CD1c-positive myeloid dendritic cell (primary cell): ENCODE results near the gene SH3RF2.

ENCODE experiments used
- DNase-seq: peaks from one replicate; pipeline ENCODE4 v3.0.0-alpha.2; 2016; ENCODE audit errors: extremely low spot score

SH3RF2 gene

DNA sequence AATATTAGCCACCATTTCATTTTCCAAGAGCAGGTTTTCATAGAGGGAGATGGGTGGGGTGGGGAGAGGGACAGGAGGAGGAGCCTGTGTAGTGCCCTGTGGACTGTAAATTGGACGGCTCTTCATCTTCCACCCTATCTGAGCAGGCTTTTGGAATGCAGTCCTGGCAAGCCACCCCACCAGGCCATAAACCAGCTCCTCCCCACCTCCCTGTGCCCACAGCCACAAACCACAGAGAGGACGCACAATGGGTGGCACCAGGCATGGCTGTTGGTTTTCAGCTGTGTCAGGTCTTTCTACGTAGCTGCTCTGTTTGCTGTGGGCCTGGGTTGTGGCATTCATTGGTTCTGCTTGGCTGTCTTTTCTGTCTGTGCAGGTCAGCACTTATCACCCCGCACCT is 111.0 kb downstream of the SH3RF2 start:
- no peak for DNase-seq

GRCh38 chr5:146048994-146049703 is 112.8 kb downstream of the SH3RF2 start:
- peak; percentile 67 for DNase-seq

DNA sequence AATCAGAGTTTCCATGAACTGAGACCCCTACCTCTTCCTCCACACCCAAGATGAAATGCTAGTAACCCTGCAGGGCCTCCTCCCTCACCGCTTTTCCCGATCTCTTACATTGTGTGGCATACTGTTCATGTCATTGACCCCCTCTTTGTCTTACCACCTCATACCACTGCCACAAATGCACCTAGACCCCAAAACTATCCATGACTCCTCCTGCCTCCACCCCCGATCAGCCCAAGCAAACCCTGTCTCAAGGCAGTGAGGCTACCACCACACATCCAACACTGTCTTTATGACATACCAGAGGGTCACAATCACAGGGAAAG is 113.3 kb downstream of the SH3RF2 start:
- no peak for DNase-seq

- DNase-seq = no peak
These were observed 113.7 kb downstream of the SH3RF2 start for GRCh38 chr5:146050086-146050485.

GRCh38 chr5:146051678-146052077 is 115.3 kb downstream of the SH3RF2 start:
- DNase-seq = no peak

GRCh38 chr5:146052780-146053179 is 116.4 kb downstream of the SH3RF2 start:
- DNase-seq = no peak

- no peak for DNase-seq
These were observed 119.1 kb downstream of the SH3RF2 start for GRCh38 chr5:146055432-146055831.

DNA sequence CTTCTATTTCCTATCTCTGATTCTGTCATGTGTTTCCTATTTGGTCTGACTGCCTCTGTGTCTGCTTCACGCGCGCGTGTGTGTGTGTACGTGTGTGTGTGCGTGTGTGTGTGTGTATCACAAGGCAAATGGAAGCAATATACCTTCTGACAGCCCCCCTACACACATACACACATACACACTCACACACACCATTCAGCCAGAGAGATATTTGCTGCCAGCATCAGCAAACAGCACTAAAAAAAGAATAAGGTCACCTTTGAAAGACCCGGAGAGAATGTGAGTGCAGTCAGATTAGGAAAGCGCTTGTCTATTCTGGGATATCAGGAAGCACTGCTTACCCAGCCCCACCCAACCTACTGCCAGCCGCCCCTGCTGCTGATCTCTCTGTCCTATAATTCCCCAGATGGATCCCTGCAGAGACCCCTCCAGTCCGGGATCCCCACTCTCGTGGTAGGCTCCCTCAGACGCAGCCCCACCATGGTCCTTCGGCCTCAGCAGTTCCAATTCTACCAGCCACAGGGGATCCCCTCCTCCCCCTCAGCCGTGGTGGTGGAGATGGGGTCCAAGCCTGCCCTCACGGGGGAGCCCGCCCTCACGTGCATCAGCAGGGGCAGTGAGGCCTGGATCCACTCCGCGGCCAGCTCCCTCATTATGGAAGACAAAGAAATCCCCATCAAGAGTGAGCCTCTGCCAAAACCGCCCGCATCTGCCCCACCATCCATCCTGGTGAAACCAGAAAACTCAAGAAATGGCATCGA is 123.3 kb downstream of the SH3RF2 start:
- no peak for DNase-seq

GRCh38 chr5:146060221-146060585 is 123.8 kb downstream of the SH3RF2 start:
- no peak for DNase-seq

DNA sequence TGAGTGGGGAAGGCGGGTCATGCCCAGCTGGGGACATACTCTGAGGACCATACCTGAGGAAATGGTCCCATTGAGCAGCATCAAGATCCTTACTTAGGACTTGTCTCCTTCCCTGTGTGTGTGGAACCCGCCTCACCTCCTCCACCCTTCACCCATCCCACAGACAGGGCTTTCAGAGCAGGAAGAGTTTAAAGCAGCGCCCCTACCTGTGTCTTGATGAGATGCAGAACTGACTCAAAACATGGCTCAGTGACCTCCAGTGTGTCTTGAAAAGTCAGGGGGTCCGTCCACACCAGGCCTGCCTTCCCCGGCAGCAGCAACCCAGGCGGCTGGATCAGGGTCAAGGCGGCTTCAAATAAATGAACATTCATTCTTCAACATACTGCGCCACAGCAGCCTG is 130.6 kb downstream of the SH3RF2 start:
- DNase-seq = no peak

GRCh38 chr5:146068206-146068605 is 131.8 kb downstream of the SH3RF2 start:
- no peak for DNase-seq

GRCh38 chr5:146068977-146069779 is 132.8 kb downstream of the SH3RF2 start:
- no peak for DNase-seq

DNA sequence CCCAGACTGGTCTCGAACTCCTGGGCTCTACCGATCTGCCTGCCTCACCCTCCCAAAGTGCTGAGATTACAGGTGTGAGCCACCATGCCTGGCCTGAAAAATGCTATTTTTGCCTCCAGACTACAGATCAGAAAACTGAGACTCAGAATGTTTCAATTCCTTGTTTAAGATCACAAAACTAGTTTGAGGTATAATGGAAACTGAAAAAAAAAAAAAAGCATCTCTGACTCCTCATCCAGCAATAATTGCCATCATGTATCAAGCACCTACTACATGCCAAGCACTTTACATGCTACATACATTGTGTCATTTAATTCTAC is 133.4 kb downstream of the SH3RF2 start:
- no peak for DNase-seq

DNA sequence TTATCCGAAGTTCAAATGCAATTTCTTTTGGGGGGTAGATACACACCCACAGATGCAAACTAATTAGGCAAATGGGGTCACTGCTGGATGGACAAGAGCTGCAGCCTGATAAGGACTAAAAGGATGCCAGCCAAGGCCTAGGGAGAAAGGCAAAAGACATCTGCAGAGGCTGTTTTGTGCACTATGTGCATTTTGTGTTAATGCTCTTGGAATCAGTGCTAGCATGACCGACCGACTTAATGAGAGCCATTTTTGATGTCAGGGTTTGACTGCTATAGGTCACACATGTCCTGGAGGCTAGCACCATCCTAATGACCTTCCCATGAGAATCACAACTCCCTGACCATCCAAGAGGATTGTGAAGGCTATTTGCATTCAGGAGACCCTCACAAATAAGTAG is 134.4 kb downstream of the SH3RF2 start:
- no peak for DNase-seq

GRCh38 chr5:146071171-146071570 is 134.8 kb downstream of the SH3RF2 start:
- DNase-seq = no peak

GRCh38 chr5:146072595-146072994 is 136.2 kb downstream of the SH3RF2 start:
- DNase-seq = no peak

DNA sequence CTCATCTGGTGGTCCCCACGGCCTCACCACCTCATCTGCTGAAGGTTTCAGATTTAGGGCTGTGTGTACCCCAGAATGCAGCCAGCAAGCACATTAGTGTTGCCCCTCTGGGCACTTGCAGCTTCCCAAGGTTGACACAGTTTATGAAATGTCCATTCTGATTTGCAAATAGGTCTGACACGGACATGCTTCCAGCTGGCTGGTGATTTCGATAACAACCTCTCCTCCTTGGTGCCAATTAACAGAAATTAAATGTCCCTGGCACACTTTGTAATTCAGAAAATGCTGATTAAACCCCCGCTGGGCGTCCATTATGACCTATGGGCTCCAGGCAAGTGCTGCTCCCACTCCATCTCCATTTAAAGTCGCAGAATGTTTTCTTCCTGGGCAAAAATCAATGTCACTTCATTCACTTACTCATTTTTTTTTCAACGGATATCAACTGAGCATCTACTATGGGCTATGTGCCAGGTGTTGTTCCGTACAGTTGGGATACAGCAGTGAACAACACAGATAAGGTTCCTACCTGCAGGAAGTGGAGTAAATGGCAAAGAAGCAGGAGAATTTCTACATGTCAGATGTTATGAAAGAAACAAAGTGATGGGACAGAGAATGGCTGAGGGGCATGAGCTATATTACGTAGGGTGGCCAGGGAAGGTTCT is 137.0 kb downstream of the SH3RF2 start:
- no peak for DNase-seq

DNA sequence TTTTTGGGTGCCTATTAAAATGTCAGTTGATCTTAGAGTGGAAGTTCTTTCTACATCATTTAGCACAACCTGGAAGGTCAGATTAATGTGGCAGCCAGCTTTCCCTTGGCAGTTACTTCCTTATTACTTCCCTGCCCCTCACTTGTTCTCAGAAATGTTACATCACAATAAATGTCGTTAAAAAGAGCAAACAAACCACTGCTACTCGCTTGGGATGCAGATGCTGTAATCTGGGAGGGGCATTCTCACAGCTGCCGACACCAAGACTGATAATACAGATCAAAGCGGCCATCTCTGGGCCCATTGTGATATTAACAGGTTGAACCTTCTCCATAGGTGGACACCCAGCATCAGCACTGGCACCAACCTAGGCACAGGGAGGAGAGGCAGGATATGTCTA is 139.7 kb downstream of the SH3RF2 start:
- DNase-seq = peak; percentile 4

GRCh38 chr5:146076455-146076854 is 140.1 kb downstream of the SH3RF2 start:
- no peak for DNase-seq

DNA sequence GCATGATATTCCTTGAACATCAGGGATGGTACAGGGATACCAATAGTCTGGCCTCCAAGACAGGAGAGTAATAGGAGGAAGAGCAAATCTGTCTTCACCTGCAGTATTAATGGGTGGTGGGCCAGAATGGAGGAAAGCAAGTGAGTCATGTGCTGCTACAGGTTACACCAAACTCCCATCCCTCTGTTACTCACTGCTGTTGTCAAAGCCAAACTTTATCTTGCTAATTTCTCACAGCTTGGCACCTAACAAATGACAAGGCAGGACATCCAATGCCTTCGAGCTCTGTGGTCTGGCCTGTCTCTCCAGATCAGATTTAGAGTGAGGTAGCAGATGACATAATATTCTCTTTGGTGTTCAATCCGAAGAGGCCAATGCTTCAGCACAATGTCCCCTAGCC is 142.2 kb downstream of the SH3RF2 start:
- DNase-seq = no peak

DNA sequence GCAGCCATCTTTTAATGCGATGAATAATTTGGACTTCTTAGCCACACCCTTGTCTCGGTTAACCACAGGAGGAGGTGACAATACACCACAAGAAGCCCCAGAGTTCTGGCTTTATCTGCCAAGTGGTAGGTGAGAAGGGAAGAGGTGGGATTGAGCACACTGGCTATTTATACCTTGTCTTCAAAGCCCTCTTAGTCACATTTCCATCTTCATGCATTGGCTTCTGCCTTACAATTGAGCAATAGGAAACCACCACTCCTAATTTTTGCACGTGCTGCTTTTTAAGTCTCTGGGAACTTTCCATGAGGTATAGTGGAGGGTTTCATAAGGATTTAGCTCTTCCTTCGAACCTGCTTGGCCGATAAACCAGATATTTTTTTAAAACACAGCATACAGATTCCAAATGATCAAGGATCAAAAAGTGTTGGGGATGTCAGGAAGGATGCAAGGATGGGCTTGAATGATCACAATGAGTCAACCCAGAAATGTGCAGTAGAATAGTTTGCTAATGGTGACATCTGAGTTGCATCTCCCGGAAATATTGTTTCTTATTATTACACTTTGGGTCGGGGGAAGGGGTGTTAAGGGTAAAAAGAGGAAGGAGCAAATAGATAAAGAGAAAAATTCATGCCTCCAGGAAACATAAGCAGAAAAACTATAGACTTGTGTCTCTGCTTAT is 143.5 kb downstream of the SH3RF2 start:
- DNase-seq = no peak

DNA sequence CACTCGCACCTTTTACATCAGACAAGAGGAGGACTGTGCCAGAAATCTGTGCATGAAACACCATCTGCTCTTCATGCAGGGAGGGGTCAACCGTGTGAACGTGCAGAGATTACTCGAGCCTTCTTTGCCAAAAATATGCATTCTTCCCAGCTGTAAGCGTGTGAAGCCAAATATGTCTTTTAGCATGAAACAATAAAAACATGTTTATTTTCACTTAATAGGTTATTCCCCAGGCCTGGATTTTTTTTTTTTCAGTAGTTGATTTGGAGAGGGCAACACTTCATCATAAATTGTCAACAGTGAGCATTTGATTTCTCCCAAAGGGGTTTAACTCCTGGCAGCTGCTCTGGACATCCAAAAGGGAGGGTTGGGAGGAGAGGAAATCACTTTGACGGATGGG is 145.2 kb downstream of the SH3RF2 start:
- no peak for DNase-seq
